RWPE1 (cell line): ENCODE measurements around the gene PTPRN2.

Experiments used
- CTCF ChIA-PET: fragments of 350-600 bp; sonication (Branson Sonifier 250); formaldehyde crosslinking; extraction: SDS; loops from one replicate; lab custom pipeline; 2021; lab: Yijun Ruan, JAX
- POLR2A ChIA-PET: fragments of 400-600 bp; formaldehyde crosslinking; extraction: SDS; loops from one replicate; lab custom pipeline; 2020; ENCODE audit warnings: antibody characterized with exemption; ENCODE audit not compliant: low non-redundant PET; lab: Yijun Ruan, JAX
- DNase-seq: peaks from one replicate; pipeline ENCODE4 v3.0.0; 2012; ENCODE audit warnings: low spot score
- H3K27ac ChIP-seq: fragments of 450-650 bp; 2 replicates; pipeline ENCODE4 v1.5.1; 2017
- TF ChIP-seq, protein P1 (sequence below): fragments of 450-650 bp; conservative IDR thresholded peaks from 2 replicates; pipeline ENCODE4 v1.5.1; 2017; ENCODE audit warnings: low read depth, mild to moderate bottlenecking

PTPRN2 gene

DNA sequence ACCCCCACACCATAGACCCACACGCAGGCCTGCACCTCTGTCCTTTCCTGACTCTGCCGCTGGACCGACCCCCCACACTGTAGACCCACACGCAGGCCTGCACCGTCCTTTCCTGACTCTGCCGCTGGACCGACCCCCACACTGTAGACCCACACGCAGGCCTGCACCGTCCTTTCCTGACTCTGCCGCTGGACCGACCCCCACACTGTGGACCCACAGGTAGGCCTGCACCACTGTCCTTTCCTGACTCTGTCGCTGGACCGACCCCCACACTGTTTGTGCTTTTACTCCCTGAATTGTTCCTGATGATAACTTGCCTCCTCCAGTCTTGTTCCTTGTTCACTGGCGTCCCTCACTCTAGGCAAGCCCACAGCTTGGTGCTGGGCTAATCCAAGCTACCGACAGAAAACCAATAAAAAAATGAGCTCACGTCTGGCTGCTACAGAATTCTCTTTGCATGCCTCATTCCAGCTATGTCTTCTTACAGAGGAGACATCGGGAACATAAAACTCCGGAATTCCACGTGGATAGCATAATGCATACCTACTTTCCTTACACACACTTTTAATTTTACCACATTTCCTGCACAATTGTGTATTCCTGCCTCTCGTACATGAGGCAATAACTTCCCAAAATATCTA, 494.3 kb downstream of the PTPRN2 start:
- no peak for DNase-seq
- POLR2A ChIA-PET = no interaction called here
- H3K27ac ChIP-seq = no peak overlapping the region
- CTCF ChIA-PET = no interaction called here
- TF ChIP-seq, protein P1, sequence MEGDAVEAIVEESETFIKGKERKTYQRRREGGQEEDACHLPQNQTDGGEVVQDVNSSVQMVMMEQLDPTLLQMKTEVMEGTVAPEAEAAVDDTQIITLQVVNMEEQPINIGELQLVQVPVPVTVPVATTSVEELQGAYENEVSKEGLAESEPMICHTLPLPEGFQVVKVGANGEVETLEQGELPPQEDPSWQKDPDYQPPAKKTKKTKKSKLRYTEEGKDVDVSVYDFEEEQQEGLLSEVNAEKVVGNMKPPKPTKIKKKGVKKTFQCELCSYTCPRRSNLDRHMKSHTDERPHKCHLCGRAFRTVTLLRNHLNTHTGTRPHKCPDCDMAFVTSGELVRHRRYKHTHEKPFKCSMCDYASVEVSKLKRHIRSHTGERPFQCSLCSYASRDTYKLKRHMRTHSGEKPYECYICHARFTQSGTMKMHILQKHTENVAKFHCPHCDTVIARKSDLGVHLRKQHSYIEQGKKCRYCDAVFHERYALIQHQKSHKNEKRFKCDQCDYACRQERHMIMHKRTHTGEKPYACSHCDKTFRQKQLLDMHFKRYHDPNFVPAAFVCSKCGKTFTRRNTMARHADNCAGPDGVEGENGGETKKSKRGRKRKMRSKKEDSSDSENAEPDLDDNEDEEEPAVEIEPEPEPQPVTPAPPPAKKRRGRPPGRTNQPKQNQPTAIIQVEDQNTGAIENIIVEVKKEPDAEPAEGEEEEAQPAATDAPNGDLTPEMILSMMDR = no peak

DNA sequence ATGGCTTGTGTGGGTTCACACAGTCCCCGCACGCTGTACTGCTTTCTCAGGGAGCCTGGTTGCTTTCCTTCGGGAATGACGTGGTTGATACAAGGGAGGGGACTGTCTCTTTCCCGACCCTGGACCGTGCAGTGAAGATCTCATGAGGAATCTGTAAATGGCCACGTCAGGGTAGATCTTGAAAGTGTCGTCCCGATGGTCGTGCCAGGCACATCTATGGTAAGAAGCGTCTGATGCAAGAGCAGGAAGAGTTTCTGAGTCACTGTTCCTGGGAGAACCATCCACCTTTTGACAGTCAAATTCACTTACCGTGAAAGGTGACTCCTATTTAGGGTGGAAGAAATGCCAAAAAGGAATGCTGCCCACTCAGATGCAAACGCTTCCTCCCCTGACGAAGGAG, 500.4 kb downstream of the PTPRN2 start:
- no peak for DNase-seq
- TF ChIP-seq, protein P1 = no peak
- ChIA-PET CTCF (no interaction called here), POLR2A (no interaction called here)
- H3K27ac ChIP-seq = no peak overlapping the region

DNA sequence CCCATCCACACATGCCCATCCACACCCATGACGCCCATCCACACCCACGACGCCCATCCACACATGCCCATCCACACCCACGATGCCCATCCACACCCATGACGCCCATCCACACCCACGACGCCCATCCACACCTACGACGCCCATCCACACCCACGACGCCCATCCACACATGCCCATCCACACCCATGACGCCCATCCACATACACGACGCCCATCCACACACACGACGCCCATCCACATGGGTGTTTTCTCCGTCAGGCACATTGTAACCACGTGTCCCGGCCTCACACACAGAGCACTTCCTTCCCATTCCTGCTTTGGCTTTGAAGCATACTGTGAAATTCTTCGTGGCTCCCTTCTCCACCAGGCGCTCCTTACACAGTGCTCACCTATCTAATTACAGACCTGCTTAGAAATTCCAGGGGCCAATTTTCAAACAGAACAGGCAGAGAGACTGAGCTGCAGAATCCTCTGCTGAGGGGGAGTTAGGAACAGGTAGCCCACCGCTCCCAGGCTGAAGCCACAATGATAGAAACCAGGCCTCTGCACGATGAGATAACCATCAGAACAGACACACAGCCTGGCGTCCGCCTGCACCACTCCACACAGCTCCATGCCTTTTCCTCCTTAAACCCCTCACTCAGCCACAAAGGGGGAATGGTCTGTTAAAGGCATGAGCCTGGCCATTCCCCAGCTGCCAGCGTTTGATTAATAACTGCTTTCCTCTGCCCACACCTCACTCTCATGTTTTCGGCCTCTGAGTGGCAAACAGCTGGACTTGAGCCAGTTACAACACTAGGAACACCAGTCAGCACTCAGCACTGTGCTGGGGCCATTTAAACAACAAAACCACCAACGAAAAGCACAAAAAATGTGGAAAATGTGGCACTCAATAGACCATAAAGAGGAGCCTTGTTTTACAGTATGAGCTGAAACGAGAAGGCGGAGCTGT, 501.6 kb downstream of the PTPRN2 start:
- POLR2A ChIA-PET = no interaction called here
- TF ChIP-seq, protein P1 = no peak
- CTCF ChIA-PET = no interaction called here
- no peak for DNase-seq
- H3K27ac ChIP-seq = no peak overlapping the region

DNA sequence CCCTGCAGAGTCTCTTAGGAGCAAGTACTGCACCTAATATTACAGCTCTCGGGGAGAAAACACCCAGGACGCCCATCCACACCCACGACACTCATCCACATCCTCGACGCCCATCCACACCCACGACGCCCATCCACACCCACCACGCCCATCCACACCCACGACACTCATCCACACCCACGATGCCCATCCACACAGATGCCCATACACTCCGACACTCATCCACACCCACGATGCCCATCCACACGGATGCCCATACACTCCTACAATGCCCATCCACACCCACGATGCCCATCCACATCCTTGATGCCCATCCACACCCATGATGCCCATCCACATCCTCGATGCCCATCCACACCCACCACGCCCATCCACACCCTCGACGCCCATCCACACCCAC, 503.1 kb downstream of the PTPRN2 start:
- POLR2A ChIA-PET = no interaction called here
- no peak overlapping the region for H3K27ac ChIP-seq
- CTCF ChIA-PET = no interaction called here
- TF ChIP-seq, protein P1 = no peak
- DNase-seq = no peak

DNA sequence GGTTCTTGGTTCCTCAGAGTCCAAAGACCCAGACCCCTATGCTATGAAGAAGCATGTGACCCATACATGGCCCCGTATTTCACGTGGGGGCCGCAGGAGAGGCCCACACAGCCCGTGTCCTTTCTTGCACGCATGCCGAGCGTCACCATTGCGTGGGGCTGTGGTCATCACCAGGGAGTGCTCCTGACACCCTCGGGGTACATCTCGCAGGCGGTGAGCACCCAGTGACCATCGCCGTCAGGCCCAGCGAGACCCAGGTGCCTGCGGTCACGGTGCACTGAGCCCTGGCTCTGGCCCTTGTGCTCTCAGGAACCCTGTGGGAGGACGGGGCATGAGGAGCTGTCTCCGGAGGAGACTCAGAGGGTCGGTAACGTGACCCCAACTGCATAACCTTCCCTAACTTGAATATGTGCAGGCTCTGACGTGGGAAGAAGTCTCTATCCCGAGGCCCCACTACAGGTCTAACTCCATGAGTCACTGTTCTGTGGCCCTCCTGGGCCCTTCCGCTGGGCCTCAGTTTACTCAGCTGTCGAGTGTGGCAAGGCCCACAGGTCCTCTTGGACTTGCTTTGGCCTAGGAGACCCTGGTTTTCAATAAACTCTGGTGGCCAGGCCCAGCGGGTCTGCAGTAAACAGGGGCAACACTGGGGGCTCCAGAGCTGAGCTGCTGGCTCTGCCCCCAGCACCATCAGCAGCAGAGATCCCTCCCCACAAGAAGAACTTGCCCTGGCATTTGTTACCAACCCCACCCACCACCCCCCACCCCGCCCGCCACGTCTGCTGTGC, 503.9 kb downstream of the PTPRN2 start:
- H3K27ac ChIP-seq = no peak overlapping the region
- ChIA-PET POLR2A (no interaction called here), CTCF (no interaction called here)
- no peak for DNase-seq
- TF ChIP-seq, protein P1 = no peak

DNA sequence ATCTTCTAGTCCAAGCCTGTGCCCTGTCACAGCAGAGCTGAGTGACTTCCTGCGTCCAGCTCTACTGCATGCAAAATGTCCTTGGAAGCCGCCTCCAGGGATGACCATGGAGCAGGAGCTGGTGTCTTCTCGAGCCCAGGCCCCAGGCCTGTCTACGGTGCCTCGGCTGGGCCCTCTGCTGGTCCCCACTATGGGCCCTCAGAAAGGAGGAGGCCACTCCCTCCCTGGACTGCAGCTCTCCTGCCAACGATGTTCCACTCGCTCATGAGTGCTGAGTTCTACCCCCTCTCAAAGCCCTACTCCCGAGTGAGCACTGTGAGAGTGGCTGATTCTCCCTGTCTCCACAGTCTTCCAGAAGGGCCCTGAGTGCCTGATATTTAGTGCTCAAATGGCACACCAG, 504.9 kb downstream of the PTPRN2 start:
- ChIA-PET POLR2A (no interaction called here), CTCF (interaction anchor here (0.5 kb wide), 1 partner anchor 325 kb away, joined by 3 read pairs; no protein-coding TSS in a partner anchor)
- no peak overlapping the region for H3K27ac ChIP-seq
- TF ChIP-seq, protein P1 = no peak
- DNase-seq = no peak
